H9 (cell line): ENCODE measurements around the gene POMZP3. TPM values are rescaled to one million over a fixed set of nuclear protein-coding genes. Genes with fewer than 3 reads are reported as not detected.
"Not testable (repeated sequence)": the region's sequence is repeated elsewhere in the genome, so short reads cannot be mapped to it uniquely, and the experiment has no call there.

Experiments used
- DNase-seq: peaks from one replicate; pipeline ENCODE4 v3.0.0-alpha.2; 2017
- H2AFZ ChIP-seq: one replicate; pipeline ENCODE4 v1.6.1; 2013; ENCODE audit warnings: mild to moderate bottlenecking, low read length, control low read depth, moderate library complexity
- H2AK5ac ChIP-seq: 2 replicates; pipeline ENCODE4 v1.6.1; 2013; ENCODE audit warnings: low read length, control low read depth, mixed read lengths; ENCODE audit not compliant: insufficient read length
- H2BK120ac ChIP-seq: one replicate; pipeline ENCODE4 v1.6.1; 2013; ENCODE audit warnings: low read depth, mild to moderate bottlenecking, low read length, control low read depth, inconsistent platforms; ENCODE audit not compliant: poor library complexity, severe bottlenecking
- H2BK12ac ChIP-seq: 2 replicates; pipeline ENCODE4 v1.6.1; 2013; ENCODE audit warnings: low read length, control low read depth, mixed read lengths, low read depth; ENCODE audit not compliant: insufficient read length
- H2BK15ac ChIP-seq: 2 replicates; pipeline ENCODE4 v1.6.1; 2013; ENCODE audit warnings: low read depth, low read length, control low read depth
- H2BK20ac ChIP-seq: one replicate; pipeline ENCODE4 v1.6.1; 2013; ENCODE audit warnings: low read depth, mild to moderate bottlenecking, low read length, control low read depth, inconsistent platforms; ENCODE audit not compliant: poor library complexity, severe bottlenecking
- H2BK5ac ChIP-seq: 2 replicates; pipeline ENCODE4 v1.6.1; 2013; ENCODE audit warnings: low read length, control low read depth, mixed read lengths; ENCODE audit not compliant: insufficient read length
- H3K14ac ChIP-seq: 2 replicates; pipeline ENCODE4 v1.6.1; 2013; ENCODE audit warnings: low read length, control low read depth; ENCODE audit not compliant: insufficient read depth
- H3K18ac ChIP-seq: 2 replicates; pipeline ENCODE4 v1.6.1; 2013; ENCODE audit warnings: low read depth, mild to moderate bottlenecking, mixed read lengths, low read length, control low read depth; ENCODE audit not compliant: insufficient read length
- H3K23ac ChIP-seq: 2 replicates; pipeline ENCODE4 v1.6.1; 2013; ENCODE audit warnings: low read length, control low read depth, mixed read lengths, low read depth; ENCODE audit not compliant: insufficient read length
- H3K23me2 ChIP-seq: 2 replicates; pipeline ENCODE4 v1.6.1; 2013; ENCODE audit warnings: low read depth, mild to moderate bottlenecking, mixed read lengths, low read length, control low read depth; ENCODE audit not compliant: insufficient read length, poor library complexity, severe bottlenecking
- H3K27ac ChIP-seq: 2 replicates; pipeline ENCODE4 v1.5.1; 2013; ENCODE audit warnings: low read length, control low read depth, mixed read lengths, low read depth; ENCODE audit not compliant: insufficient read length
- H3K27me3 ChIP-seq: 2 replicates; pipeline ENCODE4 v1.6.1; 2013; ENCODE audit warnings: low read length, control low read depth, inconsistent platforms; ENCODE audit not compliant: insufficient read depth
- H3K4ac ChIP-seq: 2 replicates; pipeline ENCODE4 v1.6.1; 2013; ENCODE audit warnings: low read depth, mild to moderate bottlenecking, control low read depth, inconsistent platforms, low read length, moderate library complexity
- H3K4me1 ChIP-seq: 2 replicates; pipeline ENCODE4 v1.6.1; 2013; ENCODE audit warnings: low read length, control low read depth, inconsistent platforms; ENCODE audit not compliant: insufficient read depth
- H3K4me2 ChIP-seq: 2 replicates; pipeline ENCODE4 v1.6.1; 2013; ENCODE audit warnings: low read length, control low read depth, mixed read lengths; ENCODE audit not compliant: insufficient read length, insufficient read depth
- H3K56ac ChIP-seq: 2 replicates; pipeline ENCODE4 v1.6.1; 2013; ENCODE audit warnings: low read depth, mild to moderate bottlenecking, mixed read lengths, low read length, control low read depth; ENCODE audit not compliant: insufficient read length
- H3K79me1 ChIP-seq: 2 replicates; pipeline ENCODE4 v1.6.1; 2013; ENCODE audit warnings: low read depth, mild to moderate bottlenecking, moderate library complexity, low read length, control low read depth, inconsistent platforms; ENCODE audit not compliant: insufficient read depth, poor library complexity, severe bottlenecking
- H3K79me2 ChIP-seq: 2 replicates; pipeline ENCODE4 v1.6.1; 2013; ENCODE audit warnings: low read length, control low read depth, inconsistent platforms; ENCODE audit not compliant: insufficient read depth
- H3K9ac ChIP-seq: 2 replicates; pipeline ENCODE4 v1.6.1; 2013; ENCODE audit warnings: low read length, control low read depth, mixed read lengths; ENCODE audit not compliant: insufficient read length; ENCODE audit errors: extremely low read depth
- H3K9me3 ChIP-seq: one replicate; pipeline ENCODE4 v1.6.1; 2013; ENCODE audit warnings: low read depth, low read length, inconsistent platforms; ENCODE audit not compliant: control insufficient read depth
- H3T11ph ChIP-seq: one replicate; pipeline ENCODE4 v1.6.1; 2013; ENCODE audit warnings: mild to moderate bottlenecking, low read length, control low read depth, inconsistent platforms
- H4K20me1 ChIP-seq: one replicate; pipeline ENCODE4 v1.6.1; 2013; ENCODE audit not compliant: control insufficient read depth, insufficient read length, insufficient read depth
- H4K5ac ChIP-seq: 2 replicates; pipeline ENCODE4 v1.6.1; 2013; ENCODE audit warnings: low read depth, mild to moderate bottlenecking, mixed read lengths, low read length, control low read depth; ENCODE audit not compliant: insufficient read length
- H4K8ac ChIP-seq: replicated peaks from 2 replicates; pipeline ENCODE4 v1.6.1; 2013; ENCODE audit warnings: low read length, control low read depth, mixed read lengths, low read depth; ENCODE audit not compliant: insufficient read length
- H4K91ac ChIP-seq: 2 replicates; pipeline ENCODE4 v1.6.1; 2013; ENCODE audit warnings: low read depth, mild to moderate bottlenecking, moderate library complexity, mixed read lengths, low read length, control low read depth; ENCODE audit not compliant: insufficient read length
- H3K27ac Mint-ChIP-seq, 3 experiments: 2 replicates in 2 of 3; 3 replicates in 1 of 3; pipeline ENCODE4 v1.8.0; 2020 to 2021; ENCODE audit warnings: mixed read lengths in 3 of 3, mild to moderate bottlenecking in 1 of 3, moderate library complexity in 1 of 3
- H3K27me3 Mint-ChIP-seq: 2 replicates; pipeline ENCODE4 v1.8.0; 2021; ENCODE audit warnings: low read depth, mild to moderate bottlenecking, moderate library complexity, mixed read lengths
- H3K36me3 Mint-ChIP-seq, 3 experiments: 2 replicates in 2 of 3; 3 replicates in 1 of 3; pipeline ENCODE4 v1.8.0; 2020 to 2021; ENCODE audit warnings: low read depth in 3 of 3, mixed read lengths in 3 of 3; ENCODE audit not compliant: insufficient read depth in 1 of 3
- H3K4me1 Mint-ChIP-seq, 2 experiments: 2 replicates each; pipeline ENCODE4 v1.8.0; 2020; ENCODE audit warnings: mixed read lengths in 2 of 2
- H3K4me3 Mint-ChIP-seq, 2 experiments: 2 replicates in 1 of 2; 3 replicates in 1 of 2; pipeline ENCODE4 v1.8.0; 2020 to 2021; ENCODE audit warnings: mild to moderate bottlenecking in 2 of 2, mixed read lengths in 2 of 2, moderate library complexity in 1 of 2
- H3K9me3 Mint-ChIP-seq, 2 experiments: 2 replicates in 1 of 2; 3 replicates in 1 of 2; pipeline ENCODE4 v1.8.0; 2020; ENCODE audit warnings: mild to moderate bottlenecking in 2 of 2, mixed read lengths in 2 of 2, moderate library complexity in 1 of 2
- WGBS: extraction: QIAGEN DNeasy Blood & Tissue Kit; methylation state at CpG from one replicate; pipeline ENCODE4 v1.1.7; 2013; ENCODE audit warnings: missing lambda C conversion rate, low lambda C conversion rate, mixed read lengths; ENCODE audit not compliant: insufficient read length; ENCODE audit errors: extremely low coverage; 5-methylcytosine and 5-hydroxymethylcytosine counted together
- total RNA-seq: library from RNA; stranded (reverse); gene quantifications from 2 replicates; pipeline ENCODE4 v1.2.1, GENCODE V29; 2021

The POMZP3 gene
- total RNA-seq, 1 experiment from 2014 or later = 8.5 TPM

GRCh38 chr7:76608469-76608868, 18.6 kb downstream of the POMZP3 start:
- WGBS = no CpG with 5 or more reads among the region's 7 CpGs
- H2AFZ ChIP-seq, H4K8ac ChIP-seq, H3K18ac ChIP-seq, H4K91ac ChIP-seq, H3K27me3 ChIP-seq, H3T11ph ChIP-seq, H3K79me2 ChIP-seq, H3K4me1 Mint-ChIP-seq, H2BK12ac ChIP-seq, H3K56ac ChIP-seq, H2BK120ac ChIP-seq, H3K23me2 ChIP-seq, H3K9me3 Mint-ChIP-seq, H3K23ac ChIP-seq, H4K5ac ChIP-seq, DNase-seq, H2BK15ac ChIP-seq, H3K4me3 Mint-ChIP-seq, H3K4ac ChIP-seq, H3K9ac ChIP-seq, H3K4me2 ChIP-seq, H3K4me1 ChIP-seq, H3K27ac Mint-ChIP-seq, H3K9me3 ChIP-seq, H3K36me3 Mint-ChIP-seq, H3K27me3 Mint-ChIP-seq, H3K14ac ChIP-seq, H3K79me1 ChIP-seq, H2BK20ac ChIP-seq, H4K20me1 ChIP-seq, H2AK5ac ChIP-seq, H2BK5ac ChIP-seq, H3K27ac ChIP-seq: not testable (repeated sequence)

DNA sequence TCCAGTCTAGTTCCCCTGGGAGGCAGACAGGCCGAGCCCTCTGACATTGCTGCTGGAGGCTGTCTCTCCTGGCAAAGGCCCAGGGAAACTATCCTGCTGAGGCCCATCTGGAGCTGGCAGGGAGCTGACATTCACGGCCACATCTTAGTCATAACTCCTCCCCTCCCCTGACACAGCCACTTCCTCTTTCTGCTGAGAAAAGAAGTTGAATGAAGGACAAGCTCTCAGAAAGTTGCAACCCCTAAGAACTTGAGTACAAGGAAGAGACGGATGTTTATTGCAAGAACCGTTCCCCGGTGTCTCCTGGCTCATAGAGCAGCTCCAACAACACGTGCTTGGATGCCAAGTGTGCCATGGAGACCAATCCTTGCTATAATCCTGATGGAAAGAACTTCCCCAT, 21.1 kb downstream of the POMZP3 start:
- not testable (repeated sequence) for H3K4me3 Mint-ChIP-seq, H3K23ac ChIP-seq, H4K5ac ChIP-seq, H4K8ac ChIP-seq, H2BK12ac ChIP-seq, H3K4ac ChIP-seq, H2AFZ ChIP-seq, H3K9me3 Mint-ChIP-seq, H2BK20ac ChIP-seq, H3K36me3 Mint-ChIP-seq, H3K4me1 ChIP-seq, H4K20me1 ChIP-seq, H3K27me3 ChIP-seq, H3K14ac ChIP-seq, H3K56ac ChIP-seq, H3K79me2 ChIP-seq, H3K23me2 ChIP-seq, H2BK15ac ChIP-seq, H2BK120ac ChIP-seq, H3T11ph ChIP-seq, H2BK5ac ChIP-seq, H3K9ac ChIP-seq, H3K79me1 ChIP-seq, H3K4me1 Mint-ChIP-seq, H3K9me3 ChIP-seq, H3K27ac ChIP-seq, H3K27ac Mint-ChIP-seq, H3K4me2 ChIP-seq, H4K91ac ChIP-seq, H3K18ac ChIP-seq, H3K27me3 Mint-ChIP-seq, H2AK5ac ChIP-seq
- peak; percentile 68 for DNase-seq
- WGBS = no CpG with 5 or more reads among the region's 6 CpGs
